ENCODE results near the gene CYP11A1.

Gene CYP11A1

GRCh38 chr15:74304431-74304830, 63.0 kb downstream of the CYP11A1 start:
- H3K4me1 ChIP-seq, result peaks cover 77% of the 10 kb centered on the region

GRCh38 chr15:74303741-74304309, 63.6 kb downstream of the CYP11A1 start:
- no peak overlapping the region for H3K4me3 ChIP-seq (ENCODE audit: low read depth, low read length)

More at GRCh38 chr15:74304431-74304830, 63.0 kb downstream of the CYP11A1 start:
- 0 out of 2 replicates have a peak, but pooled peaks have one; percentile 3 for TF ChIP-seq CTCF (IDR thresholded peaks at IDR 0.05; ENCODE audit: low read depth, low read length)
- Histone ChIP-seq H3K4me3 (ENCODE audit: low read depth, low read length) (no peak overlapping the region), H3K27me3 (no peaks in the 10 kb centered on the region), H3K36me3 (peaks cover 7% of the 10 kb centered on the region; the same call in 1 of the 2 replicates), H3K9me3 (no peaks in the 10 kb centered on the region)
- DNase-seq, result peak; percentile 74

GRCh38 chr15:74302821-74303359, 64.6 kb downstream of the CYP11A1 start:
- DNase-seq, result peak; percentile 95
- TF ChIP-seq CTCF (IDR thresholded peaks at IDR 0.05; ENCODE audit: low read depth, low read length), result peak; percentile 85
- Histone ChIP-seq H3K36me3 (peaks cover 7% of the 10 kb centered on the region), H3K4me1 (peaks cover 68% of the 10 kb centered on the region), H3K4me3 (ENCODE audit: low read depth, low read length) (no peak overlapping the region), H3K9me3 (no peaks in the 10 kb centered on the region), H3K27me3 (no peaks in the 10 kb centered on the region)

More at GRCh38 chr15:74303741-74304309, 63.6 kb downstream of the CYP11A1 start:
- H3K27me3 ChIP-seq, result no peaks in the 10 kb centered on the region
- no peaks in the 10 kb centered on the region for H3K9me3 ChIP-seq
- no peak for TF ChIP-seq CTCF (IDR thresholded peaks at IDR 0.05; ENCODE audit: low read depth, low read length)
- H3K4me1 ChIP-seq, result peaks cover 73% of the 10 kb centered on the region
- peaks cover 7% of the 10 kb centered on the region; the same call in 1 of the 2 replicates for H3K36me3 ChIP-seq
- DNase-seq, result no peak

DNA sequence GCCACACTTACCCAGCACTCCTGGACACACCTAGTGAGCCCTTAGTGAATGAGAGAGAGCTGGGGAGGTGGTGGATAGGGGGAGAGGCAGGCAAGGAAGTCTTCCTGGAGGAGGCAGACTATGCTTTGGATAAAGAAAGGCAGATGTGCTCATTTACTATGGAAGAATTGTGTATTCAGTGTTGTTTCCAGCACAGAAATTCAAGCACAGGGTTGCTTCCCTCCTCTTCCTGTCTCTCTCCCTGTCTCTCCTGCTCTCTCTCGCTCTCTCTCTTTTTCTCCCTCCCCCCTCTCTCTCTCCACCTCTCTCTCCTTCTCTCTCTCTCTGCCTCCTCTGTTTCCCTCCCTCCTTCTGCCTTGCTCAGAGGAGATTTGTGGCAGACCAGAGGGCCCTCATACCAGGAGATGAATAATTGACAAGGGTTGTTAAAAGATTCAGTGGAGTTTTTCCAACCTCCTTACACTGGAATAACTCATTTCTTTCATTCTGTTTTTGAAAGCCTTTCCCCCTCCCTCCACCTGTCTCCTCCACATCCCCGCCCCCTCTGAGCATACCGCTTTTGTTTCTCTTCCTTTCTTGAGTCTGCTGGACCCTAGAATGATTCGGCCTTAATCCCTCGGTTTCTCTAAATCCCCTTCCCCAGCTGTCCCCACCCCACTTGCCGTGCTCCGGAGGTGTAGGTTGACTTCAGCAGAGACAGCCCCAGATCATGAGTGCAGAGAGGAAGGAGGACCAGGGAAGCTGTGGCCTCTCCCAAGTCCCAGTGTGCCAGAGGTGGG, 65.7 kb downstream of the CYP11A1 start:
- Histone ChIP-seq H3K27me3 (no peaks in the 10 kb centered on the region), H3K4me1 (peaks cover 70% of the 10 kb centered on the region)
- DNase-seq, result no peak

GRCh38 chr15:74300057-74300795, 67.2 kb downstream of the CYP11A1 start:
- Histone ChIP-seq H3K4me3 (ENCODE audit: low read depth, low read length) (no peak overlapping the region), H3K9me3 (no peaks in the 10 kb centered on the region), H3K36me3 (peaks cover 16% of the 10 kb centered on the region), H3K27me3 (no peaks in the 10 kb centered on the region), H3K4me1 (peaks cover 59% of the 10 kb centered on the region)
- TF ChIP-seq CTCF (IDR thresholded peaks at IDR 0.05; ENCODE audit: low read depth, low read length), result no peak
- no peak for DNase-seq

More for the DNA sequence above, 65.7 kb downstream of the CYP11A1 start:
- TF ChIP-seq CTCF (IDR thresholded peaks at IDR 0.05; ENCODE audit: low read depth, low read length), result no peak
- H3K4me3 ChIP-seq (ENCODE audit: low read depth, low read length), result no peak overlapping the region
- H3K36me3 ChIP-seq, result peaks cover 10% of the 10 kb centered on the region
- H3K9me3 ChIP-seq, result no peaks in the 10 kb centered on the region

Data from BE2C (cell line).